ENCODE measurements around the gene SBF2.
"Not testable (repeated sequence)": the region's sequence is repeated elsewhere in the genome, so short reads cannot be mapped to it uniquely, and the experiment has no call there.

SBF2 gene

DNA sequence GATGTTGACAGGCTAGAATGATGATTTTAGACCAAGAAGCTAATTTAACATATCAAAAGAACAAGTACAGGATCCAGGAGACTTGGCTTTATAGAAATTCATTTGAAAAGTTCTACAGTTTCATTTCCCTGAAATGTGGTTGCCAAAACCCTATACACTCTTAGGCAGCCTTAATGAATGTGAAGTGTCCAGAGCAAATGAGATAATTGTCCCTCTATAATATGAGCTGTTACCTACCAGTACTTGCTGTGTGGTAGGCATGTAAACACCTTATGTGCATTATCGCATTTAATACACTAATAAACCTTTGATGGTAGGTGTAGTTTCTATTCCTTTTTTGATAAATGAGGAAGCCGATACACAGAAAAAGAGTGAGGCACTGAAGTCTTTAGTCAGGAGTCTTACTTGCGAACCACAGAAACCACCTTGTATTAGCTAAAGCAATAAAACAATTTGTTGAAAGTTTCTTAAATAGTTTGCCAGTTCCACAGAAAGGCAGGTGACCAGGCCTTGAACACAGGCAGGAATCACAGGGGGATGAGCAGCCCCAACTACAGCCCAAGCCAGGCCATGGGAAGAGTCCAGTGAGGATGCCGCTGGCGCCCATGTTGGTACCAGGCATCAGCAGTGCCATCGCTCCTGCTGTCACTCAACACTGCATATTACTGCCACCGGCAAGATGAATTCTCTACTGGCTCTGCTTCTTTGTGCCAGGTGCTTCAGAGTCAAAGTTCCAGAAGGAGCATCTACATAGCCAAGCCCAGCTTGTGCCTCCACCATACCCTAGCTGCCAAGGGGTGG lies 548.4 kb downstream of the SBF2 start:
- Histone ChIP-seq H3K4me3 (no peak overlapping the region), H3K9me3 (no peaks in the 10 kb centered on the region), H3K27me3 (ENCODE audit: low read depth) (no peaks in the 10 kb centered on the region), H3K36me3 (replicated peaks) (peaks cover 9% of the 10 kb centered on the region), H3K4me1 (peaks cover 31% of the 10 kb centered on the region)
- DNase-seq (ENCODE audit: low spot score in 2 of 2), result peak in 1 of 2 experiments; percentile 58
- in situ Hi-C loops (cut with MboI; ENCODE audit: low sequenced_read_pairs), result loop anchor here (10.0 kb wide), 1 partner anchor 131 kb away; no protein-coding TSS in a partner anchor

- peaks cover 31% of the 10 kb centered on the region for H3K4me1 ChIP-seq
- not testable (repeated sequence) for H3K9me3 ChIP-seq; H3K27me3 ChIP-seq (ENCODE audit: low read depth); DNase-seq (ENCODE audit: low spot score in 2 of 2); H3K4me3 ChIP-seq
- H3K36me3 ChIP-seq (replicated peaks), result peaks cover 22% of the 10 kb centered on the region
- in situ Hi-C loops (cut with MboI; ENCODE audit: low sequenced_read_pairs), result loop anchor here (10.0 kb wide), 1 partner anchor 129 kb away; no protein-coding TSS in a partner anchor
Measured at GRCh38 chr11:9743512-9743911, 550.5 kb downstream of the SBF2 start.

DNA sequence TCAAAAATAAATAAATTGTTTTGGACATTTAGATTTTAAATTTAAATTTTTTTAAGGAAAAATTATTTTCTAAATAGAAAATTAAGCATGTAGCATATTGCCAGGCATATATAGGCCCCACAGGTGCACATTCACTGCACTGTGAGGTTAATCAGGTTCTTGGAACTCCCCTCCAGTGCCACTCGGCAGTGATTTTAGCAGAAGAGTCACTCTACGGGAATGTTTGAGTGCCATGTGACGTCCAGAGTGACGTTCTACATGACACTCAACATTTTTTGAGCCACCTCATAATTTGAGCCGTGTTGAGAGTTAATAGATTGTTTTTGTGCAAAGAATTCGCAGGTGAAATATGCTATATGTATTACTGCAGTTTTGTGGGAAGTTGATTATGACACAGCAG lies 552.8 kb downstream of the SBF2 start:
- H3K4me1 ChIP-seq, result peaks cover 16% of the 10 kb centered on the region
- peaks cover 28% of the 10 kb centered on the region for H3K36me3 ChIP-seq (replicated peaks)
- H3K9me3 ChIP-seq, result no peaks in the 10 kb centered on the region
- in situ Hi-C loops (cut with MboI; ENCODE audit: low sequenced_read_pairs), result loop anchor here (10.0 kb wide), 1 partner anchor 126 kb away; no protein-coding TSS in a partner anchor
- no peak overlapping the region for H3K4me3 ChIP-seq
- no peak for DNase-seq (ENCODE audit: low spot score in 2 of 2)
- no peaks in the 10 kb centered on the region for H3K27me3 ChIP-seq (ENCODE audit: low read depth)

GRCh38 chr11:9740202-9740883 lies 553.7 kb downstream of the SBF2 start:
- peaks cover 30% of the 10 kb centered on the region for H3K36me3 ChIP-seq (replicated peaks)

GRCh38 chr11:9739123-9739900 lies 554.7 kb downstream of the SBF2 start:
- in situ Hi-C loops (cut with MboI; ENCODE audit: low sequenced_read_pairs), result no loop called here
- no peak overlapping the region for H3K4me3 ChIP-seq
- no peak for DNase-seq (ENCODE audit: low spot score in 2 of 2)
- 0 out of 2 replicates have a peak, but pooled peaks cover under 1% of the 10 kb centered on the region for H3K4me1 ChIP-seq
- H3K27me3 ChIP-seq (ENCODE audit: low read depth), result no peaks in the 10 kb centered on the region
- peaks cover 37% of the 10 kb centered on the region for H3K36me3 ChIP-seq (replicated peaks)
- H3K9me3 ChIP-seq, result no peaks in the 10 kb centered on the region

More at GRCh38 chr11:9740202-9740883, 553.7 kb downstream of the SBF2 start:
- Histone ChIP-seq H3K4me1 (peaks cover 11% of the 10 kb centered on the region), H3K9me3 (no peaks in the 10 kb centered on the region), H3K4me3 (no peak overlapping the region), H3K27me3 (ENCODE audit: low read depth) (no peaks in the 10 kb centered on the region)
- in situ Hi-C loops (cut with MboI; ENCODE audit: low sequenced_read_pairs), result loop anchor here (10.0 kb wide), 1 partner anchor 126 kb away; no protein-coding TSS in a partner anchor
- DNase-seq (ENCODE audit: low spot score in 2 of 2), result no peak

- Histone ChIP-seq H3K27me3 (ENCODE audit: low read depth) (no peaks in the 10 kb centered on the region), H3K4me1 (no peaks in the 10 kb centered on the region), H3K9me3 (no peaks in the 10 kb centered on the region), H3K36me3 (replicated peaks) (peaks cover 35% of the 10 kb centered on the region), H3K4me3 (no peak overlapping the region)
- in situ Hi-C loops (cut with MboI; ENCODE audit: low sequenced_read_pairs), result no loop called here
- no peak for DNase-seq (ENCODE audit: low spot score in 2 of 2)
Measured at GRCh38 chr11:9738707-9739106, 555.3 kb downstream of the SBF2 start.

GRCh38 chr11:9738116-9738515 lies 555.9 kb downstream of the SBF2 start:
- Histone ChIP-seq H3K27me3 (ENCODE audit: low read depth) (no peaks in the 10 kb centered on the region), H3K9me3 (no peaks in the 10 kb centered on the region), H3K4me1 (no peaks in the 10 kb centered on the region), H3K4me3 (no peak overlapping the region), H3K36me3 (replicated peaks) (peaks cover 35% of the 10 kb centered on the region)
- no peak for DNase-seq (ENCODE audit: low spot score in 2 of 2)
- in situ Hi-C loops (cut with MboI; ENCODE audit: low sequenced_read_pairs), result no loop called here

- no peak for DNase-seq (ENCODE audit: low spot score in 2 of 2)
- in situ Hi-C loops (cut with MboI; ENCODE audit: low sequenced_read_pairs), result no loop called here
- H3K9me3 ChIP-seq, result no peaks in the 10 kb centered on the region
- no peaks in the 10 kb centered on the region for H3K4me1 ChIP-seq
- no peak overlapping the region for H3K4me3 ChIP-seq
- peaks cover 31% of the 10 kb centered on the region for H3K36me3 ChIP-seq (replicated peaks)
- H3K27me3 ChIP-seq (ENCODE audit: low read depth), result no peaks in the 10 kb centered on the region
Measured at GRCh38 chr11:9736365-9736764, 557.7 kb downstream of the SBF2 start.

DNA sequence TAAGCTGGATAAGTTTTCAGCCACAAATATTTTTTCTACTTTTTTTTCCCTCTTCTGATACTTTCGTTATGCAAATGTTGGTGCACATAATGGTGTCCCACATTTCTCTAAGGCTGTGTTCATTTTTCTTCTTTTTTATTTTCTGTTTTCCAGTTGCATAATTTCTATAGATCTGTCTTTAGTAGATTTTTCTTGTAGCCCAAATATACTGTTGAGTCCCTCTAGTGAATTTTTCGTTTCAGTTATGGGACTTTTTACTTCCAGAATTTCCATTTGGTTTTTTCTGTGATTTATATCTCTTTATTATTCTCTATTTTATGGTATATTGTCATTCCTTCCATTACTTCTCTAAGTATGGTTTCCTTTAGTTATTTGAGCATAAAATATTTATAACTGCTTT lies 558.1 kb downstream of the SBF2 start:
- in situ Hi-C loops (cut with MboI; ENCODE audit: low sequenced_read_pairs), result no loop called here
- Histone ChIP-seq H3K9me3 (no peaks in the 10 kb centered on the region), H3K4me3 (no peak overlapping the region), H3K4me1 (no peaks in the 10 kb centered on the region), H3K27me3 (ENCODE audit: low read depth) (no peaks in the 10 kb centered on the region), H3K36me3 (replicated peaks) (peaks cover 31% of the 10 kb centered on the region)
- DNase-seq (ENCODE audit: low spot score in 2 of 2), result no peak

DNA sequence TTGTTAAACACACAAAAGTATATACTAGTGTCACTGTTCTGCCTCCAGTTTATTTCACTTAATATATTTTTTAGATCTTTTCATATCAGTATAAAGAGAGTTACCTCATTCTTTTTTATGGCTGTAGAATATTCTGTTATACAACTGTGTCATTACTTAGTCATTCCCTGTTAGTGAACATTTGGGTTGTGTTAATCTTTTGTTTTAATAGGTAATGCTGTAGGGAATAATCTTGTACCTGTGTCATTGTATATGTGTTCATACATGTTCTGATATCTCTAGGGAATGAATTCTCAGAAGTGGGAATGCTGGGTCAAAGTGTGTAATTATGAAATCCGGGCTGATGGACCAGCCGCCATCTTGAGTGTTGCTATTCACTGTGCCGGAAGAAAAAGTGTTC lies 558.8 kb downstream of the SBF2 start:
- in situ Hi-C loops (cut with MboI; ENCODE audit: low sequenced_read_pairs), result no loop called here
- H3K4me1 ChIP-seq, result no peaks in the 10 kb centered on the region
- H3K27me3 ChIP-seq (ENCODE audit: low read depth), result no peaks in the 10 kb centered on the region
- no peak for DNase-seq (ENCODE audit: low spot score in 2 of 2)
- H3K4me3 ChIP-seq, result no peak overlapping the region
- H3K9me3 ChIP-seq, result no peaks in the 10 kb centered on the region
- H3K36me3 ChIP-seq (replicated peaks), result peaks cover 25% of the 10 kb centered on the region

DNA sequence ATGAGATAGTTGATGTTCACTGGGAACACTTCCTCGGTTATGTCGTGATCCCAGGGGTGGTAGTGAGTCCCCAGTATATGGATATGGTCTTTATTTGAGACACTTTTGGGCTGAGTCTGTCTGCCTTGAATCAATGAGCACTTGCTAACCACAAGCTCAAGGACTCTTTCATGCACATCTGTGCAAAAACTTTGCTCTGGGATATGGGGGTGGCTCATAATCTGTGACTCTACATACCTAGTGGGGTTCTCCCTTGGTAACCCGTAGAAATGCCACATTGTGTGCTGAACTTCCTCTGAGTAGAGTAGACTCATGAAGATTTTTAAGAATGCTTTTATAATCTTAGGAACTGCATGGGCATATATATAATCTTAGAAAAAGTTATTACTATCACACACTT lies 560.8 kb downstream of the SBF2 start:
- in situ Hi-C loops (cut with MboI; ENCODE audit: low sequenced_read_pairs), result no loop called here
- Histone ChIP-seq H3K4me1 (no peaks in the 10 kb centered on the region), H3K36me3 (replicated peaks) (peaks cover 23% of the 10 kb centered on the region), H3K4me3 (no peak overlapping the region), H3K27me3 (ENCODE audit: low read depth) (no peaks in the 10 kb centered on the region), H3K9me3 (no peaks in the 10 kb centered on the region)
- no peak for DNase-seq (ENCODE audit: low spot score in 2 of 2)

DNA sequence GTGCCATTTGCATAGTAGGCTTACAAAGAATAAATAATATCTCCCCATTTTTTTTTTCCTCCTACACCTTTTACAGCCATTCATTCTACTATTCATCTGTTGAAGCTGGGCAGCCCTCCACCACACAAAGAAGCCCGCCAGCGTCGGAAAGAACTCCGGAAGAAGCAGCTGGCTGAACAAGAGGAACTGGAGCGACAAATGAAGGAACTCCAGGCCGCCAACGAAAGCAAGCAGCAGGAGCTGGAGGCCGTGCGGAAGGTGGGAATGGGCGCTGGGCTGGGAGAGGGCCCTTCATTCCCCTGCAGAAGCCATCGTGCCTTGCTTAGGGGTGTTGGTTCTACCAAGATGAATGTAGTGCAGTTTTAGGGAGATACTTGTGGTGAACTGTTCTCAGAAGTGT lies 561.6 kb downstream of the SBF2 start:
- Histone ChIP-seq H3K4me1 (no peaks in the 10 kb centered on the region), H3K9me3 (no peaks in the 10 kb centered on the region), H3K27me3 (ENCODE audit: low read depth) (no peaks in the 10 kb centered on the region), H3K4me3 (no peak overlapping the region), H3K36me3 (replicated peaks) (peaks cover 27% of the 10 kb centered on the region)
- in situ Hi-C loops (cut with MboI; ENCODE audit: low sequenced_read_pairs), result no loop called here
- DNase-seq (ENCODE audit: low spot score in 2 of 2), result no peak

- H3K4me1 ChIP-seq, result no peaks in the 10 kb centered on the region
- H3K4me3 ChIP-seq, result no peak overlapping the region
- no peaks in the 10 kb centered on the region for H3K27me3 ChIP-seq (ENCODE audit: low read depth)
- H3K9me3 ChIP-seq, result no peaks in the 10 kb centered on the region
- in situ Hi-C loops (cut with MboI; ENCODE audit: low sequenced_read_pairs), result no loop called here
- H3K36me3 ChIP-seq (replicated peaks), result peaks cover 24% of the 10 kb centered on the region
- no peak for DNase-seq (ENCODE audit: low spot score in 2 of 2)
Measured at GRCh38 chr11:9731256-9731655, 562.8 kb downstream of the SBF2 start.
